ENCODE data around the gene FLYWCH1. TPM values are rescaled to one million over a fixed set of nuclear protein-coding genes. Genes with fewer than 3 reads are reported as not detected.

FLYWCH1 gene
- total and polyA plus RNA-seq, 9 of the 15 experiments (the other 6 are each of a cell fraction or from before 2014, with no cell fraction given) = 0.18 to 33.6 (median 11.3) TPM

DNA sequence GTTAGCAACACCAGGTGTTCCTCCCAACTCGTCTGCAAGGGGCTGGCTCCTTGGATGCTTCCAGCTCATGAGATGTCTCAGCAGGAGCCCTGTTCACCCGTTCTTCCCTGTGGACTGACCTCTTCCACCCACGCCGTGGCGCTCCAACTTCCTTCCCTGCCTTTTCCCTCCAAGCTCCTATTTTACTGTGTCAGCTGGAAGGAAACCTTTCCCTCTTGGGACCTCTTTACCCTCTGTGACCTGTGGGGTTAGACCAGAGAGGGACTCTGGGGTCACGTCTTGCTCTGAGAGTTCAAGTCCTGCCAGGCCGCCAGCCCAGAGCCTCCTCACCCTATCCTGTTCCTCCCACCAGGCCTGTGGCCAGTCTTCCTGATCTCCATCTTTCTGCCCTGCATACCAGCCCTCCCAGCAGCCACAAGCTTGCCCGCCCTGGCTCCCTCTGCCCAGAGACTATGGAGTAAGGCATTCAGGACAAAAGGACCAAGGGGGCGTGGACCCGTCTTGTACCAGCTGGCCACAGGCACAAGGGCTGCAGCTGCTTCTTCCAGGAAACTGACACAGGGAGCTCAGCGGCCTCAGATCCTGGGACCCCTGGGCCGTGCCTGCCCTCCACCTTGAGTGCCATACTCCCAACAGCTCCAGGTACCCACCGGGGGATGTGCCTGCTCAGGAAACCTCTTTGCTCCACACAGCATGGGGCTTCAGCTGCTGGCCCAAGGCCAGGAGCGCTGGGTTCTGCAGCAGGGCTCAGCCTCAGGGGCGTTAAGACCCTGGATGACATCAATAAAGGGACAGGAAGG lies 60.5 kb downstream of the FLYWCH1 start (continued):
- TF ChIP-seq, protein P1, sequence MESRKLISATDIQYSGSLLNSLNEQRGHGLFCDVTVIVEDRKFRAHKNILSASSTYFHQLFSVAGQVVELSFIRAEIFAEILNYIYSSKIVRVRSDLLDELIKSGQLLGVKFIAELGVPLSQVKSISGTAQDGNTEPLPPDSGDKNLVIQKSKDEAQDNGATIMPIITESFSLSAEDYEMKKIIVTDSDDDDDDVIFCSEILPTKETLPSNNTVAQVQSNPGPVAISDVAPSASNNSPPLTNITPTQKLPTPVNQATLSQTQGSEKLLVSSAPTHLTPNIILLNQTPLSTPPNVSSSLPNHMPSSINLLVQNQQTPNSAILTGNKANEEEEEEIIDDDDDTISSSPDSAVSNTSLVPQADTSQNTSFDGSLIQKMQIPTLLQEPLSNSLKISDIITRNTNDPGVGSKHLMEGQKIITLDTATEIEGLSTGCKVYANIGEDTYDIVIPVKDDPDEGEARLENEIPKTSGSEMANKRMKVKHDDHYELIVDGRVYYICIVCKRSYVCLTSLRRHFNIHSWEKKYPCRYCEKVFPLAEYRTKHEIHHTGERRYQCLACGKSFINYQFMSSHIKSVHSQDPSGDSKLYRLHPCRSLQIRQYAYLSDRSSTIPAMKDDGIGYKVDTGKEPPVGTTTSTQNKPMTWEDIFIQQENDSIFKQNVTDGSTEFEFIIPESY (CRISPR knock-in tag; IDR thresholded peaks at IDR 0.05) = peak; percentile 11; the same call in 1 of the 2 replicates
- TF ChIP-seq HDAC1 (IDR thresholded peaks at IDR 0.05) (no peak), NCOA4 (IDR thresholded peaks at IDR 0.05; ENCODE audit: partially characterized antibody) (no peak), POLR3G (IDR thresholded peaks at IDR 0.05; ENCODE audit: extremely low read depth, insufficient read length, insufficient replicate concordance) (no peak), ZNF76 (CRISPR knock-in tag; IDR thresholded peaks at IDR 0.05; ENCODE audit: borderline replicate concordance) (no peak), MYNN (IDR thresholded peaks at IDR 0.05) (0 out of 2 replicates have a peak, but pooled peaks have one; percentile 15), MYNN (CRISPR knock-in tag; IDR thresholded peaks at IDR 0.05) (no peak), ZNF311 (CRISPR knock-in tag; IDR thresholded peaks at IDR 0.05) (no peak), CBX1 (IDR thresholded peaks at IDR 0.05; ENCODE audit: low read depth) (no peak), FOSL1 (tag; conservative IDR thresholded peaks at IDR 0.05) (no peak)

Measured in K562 (cell line).